ENCODE data around the gene ULK3. TPM values are rescaled to one million over a fixed set of nuclear protein-coding genes. Genes with fewer than 3 reads are reported as not detected.

ULK3 gene
- total RNA-seq, 1 donor, result 17.7 TPM

GRCh38 chr15:74790080-74790916 lies 52.7 kb downstream of the ULK3 start:
- no peak for TF ChIP-seq CTCF (IDR thresholded peaks at IDR 0.05; ENCODE audit: insufficient read depth, low read length)
- peak; percentile 67 for DNase-seq (ENCODE audit: low read depth)
- no peak overlapping the region for H3K4me3 ChIP-seq (ENCODE audit: low read depth, low read length)

- no peak for DNase-seq (ENCODE audit: low read depth)
- no peak for TF ChIP-seq CTCF (IDR thresholded peaks at IDR 0.05; ENCODE audit: insufficient read depth, low read length)
- no peak overlapping the region for H3K4me3 ChIP-seq (ENCODE audit: low read depth, low read length)
These were observed 53.2 kb downstream of the ULK3 start for GRCh38 chr15:74789741-74790079.

GRCh38 chr15:74789171-74789631 lies 53.8 kb downstream of the ULK3 start:
- DNase-seq (ENCODE audit: low read depth), result no peak
- TF ChIP-seq CTCF (IDR thresholded peaks at IDR 0.05; ENCODE audit: insufficient read depth, low read length), result no peak
- H3K4me3 ChIP-seq (ENCODE audit: low read depth, low read length), result no peak overlapping the region

- no peak for DNase-seq (ENCODE audit: low read depth)
- no peak for TF ChIP-seq CTCF (IDR thresholded peaks at IDR 0.05; ENCODE audit: insufficient read depth, low read length)
- no peak overlapping the region for H3K4me3 ChIP-seq (ENCODE audit: low read depth, low read length)
These were observed 54.2 kb downstream of the ULK3 start for GRCh38 chr15:74788683-74789151.

- H3K4me3 ChIP-seq (ENCODE audit: low read depth, low read length), result no peak overlapping the region
- no peak for TF ChIP-seq CTCF (IDR thresholded peaks at IDR 0.05; ENCODE audit: insufficient read depth, low read length)
- no peak for DNase-seq (ENCODE audit: low read depth)
These were observed 54.8 kb downstream of the ULK3 start for GRCh38 chr15:74788042-74788682.

GRCh38 chr15:74787251-74788041 lies 55.5 kb downstream of the ULK3 start:
- H3K4me3 ChIP-seq (ENCODE audit: low read depth, low read length), result no peak overlapping the region
- peak; percentile 54 for DNase-seq (ENCODE audit: low read depth)
- TF ChIP-seq CTCF (IDR thresholded peaks at IDR 0.05; ENCODE audit: insufficient read depth, low read length), result peak; percentile 66

Data from fibroblast of the aortic adventitia (primary cell).